ENCODE data around the gene NDUFB2. TPM values are rescaled to one million over a fixed set of nuclear protein-coding genes. Genes with fewer than 3 reads are reported as not detected.

NDUFB2 gene
- total and polyA plus RNA-seq, 2 of the 13 experiments (the other 11 are each of a cell fraction or from before 2014, with no cell fraction given), result 206 to 221 TPM

DNA sequence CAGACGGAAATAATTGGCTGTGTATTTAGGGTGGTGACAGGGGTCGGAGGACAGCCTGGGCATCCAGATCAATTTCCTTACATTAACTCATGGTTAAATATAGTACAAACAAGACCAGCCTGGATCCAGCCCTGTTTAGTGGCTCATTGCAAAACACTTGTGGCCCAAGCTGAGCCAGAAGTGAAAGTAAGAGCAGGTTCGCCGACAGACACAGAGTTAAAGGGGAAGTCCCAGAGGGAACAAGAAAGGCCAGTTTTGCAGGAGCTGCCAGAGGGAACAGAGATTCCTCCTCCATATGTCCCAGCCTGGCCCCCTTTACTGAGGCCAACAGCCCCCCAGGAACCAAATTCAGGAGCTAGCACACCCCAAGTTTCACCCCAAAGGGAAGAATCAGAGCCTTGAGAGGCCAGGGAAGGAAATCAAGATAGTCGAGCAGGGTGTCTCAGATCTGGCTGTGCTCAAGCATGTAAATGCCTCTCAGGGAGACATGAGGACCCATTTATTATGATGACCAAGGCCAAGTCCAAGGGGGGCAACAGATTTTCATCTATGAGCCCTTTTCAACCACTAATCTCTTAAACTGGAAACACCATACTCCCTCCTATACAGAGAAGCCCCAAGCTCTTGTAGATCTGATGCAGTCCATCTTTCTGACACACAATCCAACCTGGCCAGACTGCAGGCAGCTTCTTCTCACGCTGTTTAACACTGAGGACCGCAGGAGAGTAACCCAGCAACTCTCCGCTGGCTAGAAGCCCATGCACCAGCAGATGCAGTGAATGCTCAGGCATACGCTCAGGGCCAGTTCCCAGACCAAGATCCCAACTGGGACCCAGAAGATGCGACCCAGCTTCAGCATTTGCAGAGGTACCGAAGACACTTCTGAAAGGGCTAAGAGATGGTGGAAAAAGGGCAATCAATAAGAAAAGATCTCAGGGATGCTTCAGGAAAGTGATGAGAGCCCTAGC is 39.7 kb upstream of the NDUFB2 start:
- H3K27me3 ChIP-seq (ENCODE audit: control insufficient read depth in 1 of 2, insufficient read depth in 2 of 2, low read length in 2 of 2), result peaks cover 0 to 14% of the 10 kb centered on the region in 2 experiments; a peak in 3 of 5 replicates
- 26% methylated on average over 11 of the region's 11 CpGs for WGBS (ENCODE audit: low lambda C conversion rate)
- ChIA-PET CTCF (ENCODE audit: low intra/inter-chr PET ratio, low total read pairs) (no interaction called here), POLR2A (interaction anchor here (0.6 kb wide), 1 partner anchor 28 kb away, joined by 3 read pairs; no protein-coding TSS in a partner anchor)
- DNase-seq (ENCODE audit: low spot score) (peak; percentile 27), FAIRE-seq (peak; percentile 60), ATAC-seq (peak; percentile 84)
- H3K4me2 ChIP-seq (ENCODE audit: low read depth, low read length), result peak overlapping the region; percentile 79
- peak overlapping the region; percentile 55 for H3K9ac ChIP-seq (ENCODE audit: insufficient read depth, low read depth, low read length)
- BruUV-seq (replicated peaks), result no TSS peak
- intact Hi-C loops (cut with micrococcal nuclease; ENCODE audit: unreplicated experiment), result loop anchor here (10.0 kb wide), 1 partner anchor 358 kb away; the partner anchor contains the start of gene MRPS33
- H3K36me3 ChIP-seq (replicated peaks in 1 of 2; ENCODE audit: control insufficient read depth in 1 of 2, insufficient read depth in 2 of 2, low read length in 2 of 2), result no peaks in the 10 kb centered on the region
- no peaks in the 10 kb centered on the region for H4K20me1 ChIP-seq (ENCODE audit: insufficient read depth, low read length)
- peak overlapping the region; percentile 92 for H2AFZ ChIP-seq (ENCODE audit: low read length)
- H3K4me1 ChIP-seq (ENCODE audit: insufficient read depth, low read length), result peaks cover 26% of the 10 kb centered on the region
- H3K4me3 ChIP-seq (replicated peaks in 1 of 3; ENCODE audit: insufficient read depth in 1 of 3, low read depth in 2 of 3, low read length in 3 of 3), result peak overlapping the region; percentile 48 to 67 (median 66)
- H3K27ac ChIP-seq (ENCODE audit: extremely low read length, insufficient read depth, low read length), result no peak overlapping the region
- no peaks in the 10 kb centered on the region for H3K79me2 ChIP-seq (ENCODE audit: insufficient read depth, low read length)
- H3K9me3 ChIP-seq (ENCODE audit: low read length), result no peaks in the 10 kb centered on the region
- in situ Hi-C loops (cut with HindIII; ENCODE audit: extremely low pct_ligation_motif_present, low pct_unique_long_range_greater_than_20kb), result no loop called here
- TF ChIP-seq, protein P1, sequence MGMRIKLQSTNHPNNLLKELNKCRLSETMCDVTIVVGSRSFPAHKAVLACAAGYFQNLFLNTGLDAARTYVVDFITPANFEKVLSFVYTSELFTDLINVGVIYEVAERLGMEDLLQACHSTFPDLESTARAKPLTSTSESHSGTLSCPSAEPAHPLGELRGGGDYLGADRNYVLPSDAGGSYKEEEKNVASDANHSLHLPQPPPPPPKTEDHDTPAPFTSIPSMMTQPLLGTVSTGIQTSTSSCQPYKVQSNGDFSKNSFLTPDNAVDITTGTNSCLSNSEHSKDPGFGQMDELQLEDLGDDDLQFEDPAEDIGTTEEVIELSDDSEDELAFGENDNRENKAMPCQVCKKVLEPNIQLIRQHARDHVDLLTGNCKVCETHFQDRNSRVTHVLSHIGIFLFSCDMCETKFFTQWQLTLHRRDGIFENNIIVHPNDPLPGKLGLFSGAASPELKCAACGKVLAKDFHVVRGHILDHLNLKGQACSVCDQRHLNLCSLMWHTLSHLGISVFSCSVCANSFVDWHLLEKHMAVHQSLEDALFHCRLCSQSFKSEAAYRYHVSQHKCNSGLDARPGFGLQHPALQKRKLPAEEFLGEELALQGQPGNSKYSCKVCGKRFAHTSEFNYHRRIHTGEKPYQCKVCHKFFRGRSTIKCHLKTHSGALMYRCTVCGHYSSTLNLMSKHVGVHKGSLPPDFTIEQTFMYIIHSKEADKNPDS (CRISPR knock-in tag; IDR thresholded peaks at IDR 0.05), result no peak
- peak; percentile 48 for TF ChIP-seq CEBPG (CRISPR knock-in tag; IDR thresholded peaks at IDR 0.05)
- no peak for TF ChIP-seq TSC22D2 (CRISPR knock-in tag; IDR thresholded peaks at IDR 0.05; ENCODE audit: borderline replicate concordance)
- TF ChIP-seq ZNF569 (CRISPR knock-in tag; IDR thresholded peaks at IDR 0.05; ENCODE audit: borderline replicate concordance), result no peak
- TF ChIP-seq ZNF407 (CRISPR knock-in tag; IDR thresholded peaks at IDR 0.05; ENCODE audit: not compliant biosample characterization), result no peak
- no peak for TF ChIP-seq JUNB (CRISPR knock-in tag; IDR thresholded peaks at IDR 0.05; ENCODE audit: borderline replicate concordance)
- TF ChIP-seq ZNF501 (CRISPR knock-in tag; IDR thresholded peaks at IDR 0.05), result 0 out of 2 replicates have a peak, but pooled peaks have one; percentile 21
- peak; percentile 89; the same call in 1 of the 2 replicates for TF ChIP-seq IRF1 (CRISPR knock-in tag; IDR thresholded peaks at IDR 0.05; ENCODE audit: low read depth)
- TF ChIP-seq MLLT10 (CRISPR knock-in tag; IDR thresholded peaks at IDR 0.05), result no peak
- peak; percentile 76 for TF ChIP-seq CEBPB (IDR thresholded peaks at IDR 0.05; ENCODE audit: borderline replicate concordance, low read depth, low read length)
- TF ChIP-seq ZNF777 (CRISPR knock-in tag; IDR thresholded peaks at IDR 0.05), result peak; percentile 46; the same call in 1 of the 2 replicates
